ENCODE results near the gene NPAP1. TPM values are rescaled to one million over a fixed set of nuclear protein-coding genes. Genes with fewer than 3 reads are reported as not detected.
"Not testable (repeated sequence)": the region's sequence is repeated elsewhere in the genome, so short reads cannot be mapped to it uniquely, and the experiment has no call there.

NPAP1 gene
- total RNA-seq (not detected), polyA plus RNA-seq (not detected)

GRCh38 chr15:24675332-24676144, at the start of gene NPAP1:
TSS of gene NPAP1 (plus strand) at chr15:24675775. CDS start at chr15:24675868, 93 bp downstream.
- intact Hi-C loops (cut with micrococcal nuclease), result no loop called here
- Histone ChIP-seq H3K27me3 (ENCODE audit: insufficient read depth, low read length) (no peaks in the 10 kb centered on the region), H3K27ac (ENCODE audit: low read depth, low read length) (no peak within 1 kb of the TSS), H3K4me1 (ENCODE audit: insufficient read depth, low read length) (no peaks in the 10 kb centered on the region), H3K36me3 (ENCODE audit: insufficient read depth, low read length) (no peaks in the 10 kb centered on the region), H3K9me3 (ENCODE audit: control insufficient read depth in 1 of 2, low read length in 2 of 2) (no peaks in the 10 kb centered on the region), H3K4me3 (ENCODE audit: low read length in 2 of 2) (no peak within 1 kb of the TSS)
- Mint-ChIP-seq H3K27me3 (no peaks in the 10 kb centered on the region), H3K36me3 (peaks cover 0 to 2% of the 10 kb centered on the region in 2 donors), H3K4me3 (no peak within 1 kb of the TSS), H3K4me1 (no peaks in the 10 kb centered on the region), H3K27ac (no peak within 1 kb of the TSS), H3K9me3 (peaks cover 5 to 26% (median 14%) of the 10 kb centered on the region in 8 donors)
- ChIA-PET CTCF (ENCODE audit: partially characterized antibody) (no interaction called here), POLR2A (ENCODE audit: partially characterized antibody) (no interaction called here)
- DNase-seq, result no peak

- Histone ChIP-seq H3K9me3 (ENCODE audit: control insufficient read depth in 1 of 2, low read length in 2 of 2) (no peaks in the 10 kb centered on the region), H3K4me1 (ENCODE audit: insufficient read depth, low read length) (no peaks in the 10 kb centered on the region), H3K27ac (ENCODE audit: low read depth, low read length) (no peak overlapping the region), H3K4me3 (ENCODE audit: low read length in 2 of 2) (no peak overlapping the region), H3K27me3 (ENCODE audit: insufficient read depth, low read length) (no peaks in the 10 kb centered on the region), H3K36me3 (ENCODE audit: insufficient read depth, low read length) (no peaks in the 10 kb centered on the region)
- Mint-ChIP-seq H3K36me3 (no peaks in the 10 kb centered on the region), H3K27me3 (no peaks in the 10 kb centered on the region), H3K4me3 (no peak overlapping the region), H3K27ac (no peak overlapping the region), H3K9me3 (peaks cover 0 to 24% (median 14%) of the 10 kb centered on the region in 8 donors), H3K4me1 (no peaks in the 10 kb centered on the region)
- DNase-seq, result no peak
- POLR2A ChIA-PET (ENCODE audit: partially characterized antibody), result no interaction called here
- intact Hi-C loops (cut with micrococcal nuclease), result no loop called here
- CTCF ChIA-PET (ENCODE audit: partially characterized antibody), result no interaction called here
Measured at GRCh38 chr15:24627443-24627842, 48.1 kb upstream of the NPAP1 start.

- ChIA-PET CTCF (ENCODE audit: partially characterized antibody) (no interaction called here), POLR2A (ENCODE audit: partially characterized antibody) (no interaction called here)
- no peak overlapping the region for H3K27ac ChIP-seq (ENCODE audit: low read depth, low read length)
- no peaks in the 10 kb centered on the region for H3K4me1 Mint-ChIP-seq
- no peak for DNase-seq
- intact Hi-C loops (cut with micrococcal nuclease), result no loop called here
- H3K27ac Mint-ChIP-seq, result no peak overlapping the region
- H3K27me3 ChIP-seq (ENCODE audit: insufficient read depth, low read length), result no peaks in the 10 kb centered on the region
- no peaks in the 10 kb centered on the region for H3K9me3 ChIP-seq (ENCODE audit: control insufficient read depth in 1 of 2, low read length in 2 of 2)
- no peaks in the 10 kb centered on the region for H3K27me3 Mint-ChIP-seq
- no peak overlapping the region for H3K4me3 Mint-ChIP-seq
- peaks cover 3 to 43% (median 28%) of the 10 kb centered on the region in 8 donors for H3K9me3 Mint-ChIP-seq
- H3K36me3 Mint-ChIP-seq, result peaks cover 0 to 2% of the 10 kb centered on the region in 2 donors
- H3K4me1 ChIP-seq (ENCODE audit: insufficient read depth, low read length), result no peaks in the 10 kb centered on the region
- H3K4me3 ChIP-seq (ENCODE audit: low read length in 2 of 2), result no peak overlapping the region
- no peaks in the 10 kb centered on the region for H3K36me3 ChIP-seq (ENCODE audit: insufficient read depth, low read length)
Measured at GRCh38 chr15:24633082-24633481, 42.5 kb upstream of the NPAP1 start.

- H3K4me1 Mint-ChIP-seq; H3K36me3 ChIP-seq (ENCODE audit: insufficient read depth, low read length); H3K9me3 ChIP-seq (ENCODE audit: control insufficient read depth in 1 of 2, low read length in 2 of 2); H3K4me1 ChIP-seq (ENCODE audit: insufficient read depth, low read length); H3K27ac ChIP-seq (ENCODE audit: low read depth, low read length); H3K27ac Mint-ChIP-seq; H3K36me3 Mint-ChIP-seq; intact Hi-C loops (cut with micrococcal nuclease); POLR2A ChIA-PET (ENCODE audit: partially characterized antibody); H3K27me3 ChIP-seq (ENCODE audit: insufficient read depth, low read length); DNase-seq; H3K27me3 Mint-ChIP-seq; H3K4me3 Mint-ChIP-seq; H3K4me3 ChIP-seq (ENCODE audit: low read length in 2 of 2): not testable (repeated sequence)
- CTCF ChIA-PET (ENCODE audit: partially characterized antibody), result interaction anchor here (0.5 kb wide), 1 partner anchor 62 kb away, joined by 3 read pairs; no protein-coding TSS in a partner anchor
- peaks cover 5 to 33% (median 18%) of the 10 kb centered on the region in 8 donors for H3K9me3 Mint-ChIP-seq
Measured at GRCh38 chr15:24639412-24639811, 36.2 kb upstream of the NPAP1 start.

- Mint-ChIP-seq H3K4me3 (no peak overlapping the region), H3K27ac (no peak overlapping the region), H3K27me3 (no peaks in the 10 kb centered on the region), H3K36me3 (no peaks in the 10 kb centered on the region), H3K4me1 (no peaks in the 10 kb centered on the region), H3K9me3 (peaks cover 3 to 18% (median 9%) of the 10 kb centered on the region in 8 donors)
- H3K9me3 ChIP-seq (ENCODE audit: control insufficient read depth in 1 of 2, low read length in 2 of 2), result no peaks in the 10 kb centered on the region
- ChIA-PET POLR2A (ENCODE audit: partially characterized antibody) (no interaction called here), CTCF (ENCODE audit: partially characterized antibody) (no interaction called here)
- DNase-seq, result no peak
- intact Hi-C loops (cut with micrococcal nuclease), result no loop called here
- H3K36me3 ChIP-seq (ENCODE audit: insufficient read depth, low read length), result no peaks in the 10 kb centered on the region
- H3K4me1 ChIP-seq (ENCODE audit: insufficient read depth, low read length), result no peaks in the 10 kb centered on the region
- no peak overlapping the region for H3K4me3 ChIP-seq (ENCODE audit: low read length in 2 of 2)
- H3K27ac ChIP-seq (ENCODE audit: low read depth, low read length), result no peak overlapping the region
- H3K27me3 ChIP-seq (ENCODE audit: insufficient read depth, low read length), result no peaks in the 10 kb centered on the region
Measured at GRCh38 chr15:24645627-24646026, 29.9 kb upstream of the NPAP1 start.

- intact Hi-C loops (cut with micrococcal nuclease), result no loop called here
- Mint-ChIP-seq H3K36me3 (no peaks in the 10 kb centered on the region), H3K27me3 (no peaks in the 10 kb centered on the region), H3K4me3 (no peak overlapping the region), H3K27ac (no peak overlapping the region), H3K9me3 (peaks cover 4 to 15% (median 8%) of the 10 kb centered on the region in 8 donors), H3K4me1 (no peaks in the 10 kb centered on the region)
- Histone ChIP-seq H3K27me3 (ENCODE audit: insufficient read depth, low read length) (no peaks in the 10 kb centered on the region), H3K4me1 (ENCODE audit: insufficient read depth, low read length) (no peaks in the 10 kb centered on the region), H3K27ac (ENCODE audit: low read depth, low read length) (no peak overlapping the region), H3K36me3 (ENCODE audit: insufficient read depth, low read length) (no peaks in the 10 kb centered on the region), H3K9me3 (ENCODE audit: control insufficient read depth in 1 of 2, low read length in 2 of 2) (no peaks in the 10 kb centered on the region), H3K4me3 (ENCODE audit: low read length in 2 of 2) (no peak overlapping the region)
- ChIA-PET POLR2A (ENCODE audit: partially characterized antibody) (no interaction called here), CTCF (ENCODE audit: partially characterized antibody) (interaction anchor here (0.5 kb wide), 1 partner anchor 271 kb away, joined by 4 read pairs; no protein-coding TSS in a partner anchor)
- DNase-seq, result no peak
Measured at GRCh38 chr15:24659622-24660021, 16.0 kb upstream of the NPAP1 start.

GRCh38 chr15:24662991-24663390, 12.6 kb upstream of the NPAP1 start:
- H3K27me3 Mint-ChIP-seq, result no peaks in the 10 kb centered on the region

More at GRCh38 chr15:24662991-24663390, 12.6 kb upstream of the NPAP1 start:
- Histone ChIP-seq H3K4me1 (ENCODE audit: insufficient read depth, low read length) (no peaks in the 10 kb centered on the region), H3K36me3 (ENCODE audit: insufficient read depth, low read length) (no peaks in the 10 kb centered on the region), H3K4me3 (ENCODE audit: low read length in 2 of 2) (no peak overlapping the region), H3K27me3 (ENCODE audit: insufficient read depth, low read length) (no peaks in the 10 kb centered on the region), H3K9me3 (ENCODE audit: control insufficient read depth in 1 of 2, low read length in 2 of 2) (no peaks in the 10 kb centered on the region), H3K27ac (ENCODE audit: low read depth, low read length) (no peak overlapping the region)
- DNase-seq, result no peak
- ChIA-PET CTCF (ENCODE audit: partially characterized antibody) (no interaction called here), POLR2A (ENCODE audit: partially characterized antibody) (no interaction called here)
- intact Hi-C loops (cut with micrococcal nuclease), result no loop called here
- Mint-ChIP-seq H3K27ac (no peak overlapping the region), H3K4me1 (no peaks in the 10 kb centered on the region), H3K4me3 (no peak overlapping the region), H3K9me3 (peaks cover 2 to 18% (median 7%) of the 10 kb centered on the region in 8 donors), H3K36me3 (no peaks in the 10 kb centered on the region)
